H1 (cell line): ENCODE results near the gene SSTR1. TPM values are rescaled to one million over a fixed set of nuclear protein-coding genes. Genes with fewer than 3 reads are reported as not detected.

Experiments
- CTCF ChIA-PET: fragments of 300-600 bp; sonication (Branson Sonifier 250); formaldehyde crosslinking; loops from one replicate; lab custom pipeline; 2021; ENCODE audit not compliant: partially characterized antibody; lab: Charles Lee
- POLR2A ChIA-PET: fragments of 300-600 bp; sonication (Branson Sonifier 250); formaldehyde crosslinking; loops from one replicate; lab custom pipeline; 2021; ENCODE audit warnings: inconsistent platforms; ENCODE audit not compliant: partially characterized antibody; lab: Charles Lee
- DNase-seq, 2 experiments: peaks; one replicate each; pipeline versions ENCODE4 v3.0.0 to v3.0.0-alpha.2; 2010 to 2022; ENCODE audit warnings: low spot score in 2 of 2, low read depth in 1 of 2, mixed read lengths in 1 of 2
- FAIRE-seq: peaks from 2 replicates; lab custom pipeline; 2011; peaks lifted over from hg19 to GRCh38; lab: Jason Lieb, UNC
- H2AFZ ChIP-seq: 2 replicates; pipeline ENCODE4 v1.8.1; 2012; ENCODE audit warnings: low read length, inconsistent platforms
- H2AK5ac ChIP-seq: 2 replicates; pipeline ENCODE4 v1.6.1; 2013; ENCODE audit warnings: low read depth, low read length
- H2BK120ac ChIP-seq: replicated peaks from 2 replicates; pipeline ENCODE3; 2013; ENCODE audit warnings: low read depth, low read length, inconsistent platforms
- H2BK12ac ChIP-seq: 2 replicates; pipeline ENCODE4 v1.6.1; 2013; ENCODE audit warnings: low read depth, low read length
- H2BK15ac ChIP-seq: 2 replicates; pipeline ENCODE4 v1.6.1; 2013; ENCODE audit warnings: low read length
- H2BK20ac ChIP-seq: 2 replicates; pipeline ENCODE4 v1.6.1; 2013; ENCODE audit warnings: low read length
- H2BK5ac ChIP-seq: 2 replicates; pipeline ENCODE4 v1.6.1; 2013; ENCODE audit warnings: low read depth, low read length
- H3K14ac ChIP-seq: 2 replicates; pipeline ENCODE4 v1.6.1; 2013; ENCODE audit warnings: inconsistent platforms; ENCODE audit not compliant: insufficient read length
- H3K18ac ChIP-seq: 2 replicates; pipeline ENCODE4 v1.6.1; 2013; ENCODE audit warnings: low read length; ENCODE audit errors: extremely low read depth
- H3K23ac ChIP-seq: 2 replicates; pipeline ENCODE4 v1.6.1; 2013; ENCODE audit warnings: inconsistent platforms; ENCODE audit not compliant: insufficient read length
- H3K23me2 ChIP-seq: 2 replicates; pipeline ENCODE4 v1.6.1; 2013; ENCODE audit warnings: low read depth, low read length
- H3K27ac ChIP-seq: 2 replicates; pipeline ENCODE4 v1.6.1; 2011; ENCODE audit warnings: low read depth, low read length, inconsistent platforms
- H3K27me3 ChIP-seq, 4 experiments: replicated peaks in 1 of 4; 1 replicate in 1 of 4; 2 replicates in 3 of 4; pipeline versions ENCODE4 v1.6.1 to v1.8.1; 2011 to 2013; ENCODE audit warnings: low read length in 3 of 4, mild to moderate bottlenecking in 3 of 4, inconsistent platforms in 2 of 4, mixed read lengths in 2 of 4, moderate library complexity in 1 of 4; ENCODE audit not compliant: control insufficient read depth in 3 of 4, insufficient read depth in 3 of 4; ENCODE audit errors: extremely low read depth in 1 of 4
- H3K36me3 ChIP-seq, 4 experiments: 2 replicates each; pipeline versions ENCODE4 v1.6.1 to v1.8.1; 2011 to 2013; ENCODE audit warnings: mild to moderate bottlenecking in 4 of 4, low read length in 3 of 4, moderate library complexity in 2 of 4, control low read depth in 1 of 4, inconsistent platforms in 1 of 4; ENCODE audit not compliant: insufficient read depth in 4 of 4, control insufficient read depth in 2 of 4
- H3K4ac ChIP-seq: replicated peaks from 2 replicates; pipeline ENCODE3; 2013; ENCODE audit warnings: low read length, low read depth, mixed read lengths, inconsistent platforms; ENCODE audit not compliant: insufficient read length
- H3K4me1 ChIP-seq, 4 experiments: replicated peaks in 1 of 4; 1 replicate in 1 of 4; 2 replicates in 3 of 4; pipeline versions ENCODE4 v1.6.1 to v1.8.1; 2011 to 2013; ENCODE audit warnings: low read length in 3 of 4, inconsistent platforms in 2 of 4, mixed read lengths in 1 of 4; ENCODE audit not compliant: insufficient read depth in 4 of 4, control insufficient read depth in 3 of 4
- H3K4me2 ChIP-seq, 2 experiments: 2 replicates each; pipeline versions ENCODE4 v1.6.1 to v1.8.1; 2011 to 2013; ENCODE audit warnings: low read depth in 2 of 2, low read length in 2 of 2, control low read depth in 1 of 2, inconsistent platforms in 1 of 2, mild to moderate bottlenecking in 1 of 2; ENCODE audit not compliant: insufficient read depth in 1 of 2
- H3K4me3 ChIP-seq, 4 experiments: fragments of 200-600, 300-600 bp in 1 of 4; sonication (generic), shearing (Covaris generic), sonication (Bioruptor Twin) in 1 of 4; 2 replicates each; pipeline versions ENCODE4 v1.5.1 to v1.8.1; 2011 to 2016; ENCODE audit warnings: low read length in 4 of 4, low read depth in 3 of 4, control low read depth in 2 of 4, inconsistent platforms in 2 of 4, mild to moderate bottlenecking in 2 of 4, mixed read lengths in 1 of 4, moderate library complexity in 1 of 4; ENCODE audit not compliant: insufficient read depth in 2 of 4; ENCODE audit errors: extremely low read depth in 1 of 4
- H3K56ac ChIP-seq: replicated peaks from 2 replicates; pipeline ENCODE3; 2013; ENCODE audit warnings: low read depth, mild to moderate bottlenecking, mixed read lengths, low read length, inconsistent platforms; ENCODE audit not compliant: insufficient read length
- H3K79me1 ChIP-seq: 2 replicates; pipeline ENCODE4 v1.6.1; 2013; ENCODE audit warnings: low read depth, low read length, control low read depth
- H3K79me2 ChIP-seq, 2 experiments: 2 replicates each; pipeline versions ENCODE4 v1.6.1 to v1.8.1; 2012 to 2013; ENCODE audit warnings: low read length in 2 of 2, mild to moderate bottlenecking in 2 of 2, inconsistent platforms in 1 of 2; ENCODE audit not compliant: insufficient read depth in 2 of 2, control insufficient read depth in 1 of 2
- H3K9ac ChIP-seq, 4 experiments: replicated peaks in 1 of 4; 1 replicate in 1 of 4; 2 replicates in 3 of 4; pipeline versions ENCODE4 v1.6.1 to v1.8.1; 2011 to 2013; ENCODE audit warnings: low read depth in 3 of 4, low read length in 3 of 4, control low read depth in 2 of 4, mild to moderate bottlenecking in 2 of 4, moderate library complexity in 2 of 4, inconsistent platforms in 1 of 4; ENCODE audit errors: extremely low read depth in 1 of 4
- H3K9me3 ChIP-seq, 2 experiments: 2 replicates each; pipeline versions ENCODE4 v1.6.1 to v1.8.1; 2012 to 2013; ENCODE audit warnings: mild to moderate bottlenecking in 2 of 2, moderate library complexity in 2 of 2, control low read depth in 1 of 2, inconsistent platforms in 1 of 2, low read depth in 1 of 2, low read length in 1 of 2, mixed read lengths in 1 of 2; ENCODE audit not compliant: insufficient read depth in 2 of 2
- H4K20me1 ChIP-seq, 2 experiments: replicated peaks in 1 of 2; 2 replicates each; pipeline versions ENCODE3 to v1.8.1; 2011 to 2013; ENCODE audit warnings: inconsistent platforms in 2 of 2, low read length in 2 of 2, mild to moderate bottlenecking in 1 of 2; ENCODE audit not compliant: insufficient read depth in 2 of 2, control insufficient read depth in 1 of 2
- H4K5ac ChIP-seq: 2 replicates; pipeline ENCODE4 v1.6.1; 2013; ENCODE audit warnings: low read length, low read depth, mixed read lengths, inconsistent platforms; ENCODE audit not compliant: insufficient read length
- H4K8ac ChIP-seq: 2 replicates; pipeline ENCODE4 v1.8.0; 2013; ENCODE audit warnings: mild to moderate bottlenecking, moderate library complexity, low read length, inconsistent platforms; ENCODE audit not compliant: insufficient read depth; ENCODE audit errors: extremely low read depth
- H4K91ac ChIP-seq: replicated peaks from 2 replicates; pipeline ENCODE3; 2013; ENCODE audit warnings: low read length, mixed read lengths, inconsistent platforms; ENCODE audit not compliant: insufficient read length
- EGR1 ChIP-seq: IDR thresholded peaks from 2 replicates; pipeline ENCODE4 v1.6.1; 2011; ENCODE audit warnings: low read depth, low read length, borderline replicate concordance
- KDM5A ChIP-seq: fragments of 200-600 bp; IDR thresholded peaks from 2 replicates; pipeline ENCODE4 v1.7.1; 2012; ENCODE audit warnings: mild to moderate bottlenecking, low read length, inconsistent platforms, mixed read lengths
- POLR2A ChIP-seq, 2 experiments: IDR thresholded peaks; 1 replicate in 1 of 2; 2 replicates in 1 of 2; pipeline ENCODE4 v1.6.1; 2011; ENCODE audit warnings: low read depth in 2 of 2, low read length in 2 of 2, mild to moderate bottlenecking in 2 of 2; ENCODE audit errors: control extremely low read depth in 1 of 2
- POLR2AphosphoS5 ChIP-seq: IDR thresholded peaks from 2 replicates; pipeline ENCODE4 v1.6.1; 2011; ENCODE audit warnings: low read depth, low read length
- RAD21 ChIP-seq, 2 experiments: IDR thresholded peaks in 1 of 2; conservative IDR thresholded peaks in 1 of 2; 2 replicates each; pipeline ENCODE4 v1.6.1; 2011; ENCODE audit warnings: low read depth in 2 of 2, low read length in 2 of 2, improper control_type of control experiment in 1 of 2, inconsistent platforms in 1 of 2, mild to moderate bottlenecking in 1 of 2, moderate library complexity in 1 of 2
- TAF7 ChIP-seq: optimal IDR thresholded peaks from 2 replicates; pipeline ENCODE3; 2011; ENCODE audit warnings: low read depth, mild to moderate bottlenecking, inconsistent platforms, low read length, moderate library complexity, borderline replicate concordance
- YY1 ChIP-seq: IDR thresholded peaks from 2 replicates; pipeline ENCODE4 v1.6.1; 2011; ENCODE audit warnings: low read depth, mild to moderate bottlenecking, low read length
- ZNF274 ChIP-seq: IDR thresholded peaks from 2 replicates; pipeline ENCODE4 v1.7.0; 2012; ENCODE audit warnings: low read length, borderline replicate concordance; ENCODE audit errors: extremely low read depth
- WGBS, 2 experiments: shearing (Covaris generic) in 1 of 2; methylation state at CpG; one replicate each; pipeline versions ENCODE4 v1.1.6 to v1.1.7; 2013 to 2015; ENCODE audit warnings: low lambda C conversion rate in 2 of 2, mixed read lengths in 2 of 2, inconsistent platforms in 1 of 2, low coverage in 1 of 2, missing lambda C conversion rate in 1 of 2; ENCODE audit not compliant: insufficient replicate concordance in 2 of 2, insufficient coverage in 1 of 2, insufficient read length in 1 of 2; ENCODE audit errors: extremely low coverage in 1 of 2, missing lambda C conversion rate in 1 of 2; 5-methylcytosine and 5-hydroxymethylcytosine counted together
- polyA plus RNA-seq, 7 experiments: library from polyadenylated mRNA; depleted of rRNA in 3 of 7; stranded (reverse) in 5 of 7; unstranded in 2 of 7; fragments of >200 nt in 5 of 7; fragments of 200-250 nt in 2 of 7; gene quantifications; 1 replicate in 5 of 7; 2 replicates in 1 of 7; 4 replicates in 1 of 7; pipeline versions ENCODE4 v1.2.1 to v1.2.3, GENCODE V29; 2011 to 2013; ENCODE audit warnings: missing spikeins in 2 of 7, mixed read lengths in 2 of 7
- total RNA-seq: library from RNA; stranded (reverse); fragmentation: NEBNext Ultra II Directional; extraction: Animal tissue kit (Norgen Biotek cat#: 25700); gene quantifications from 2 replicates; pipeline ENCODE4 v1.2.1, GENCODE V29; 2021
- TF ChIP-seq, protein P1 (sequence below): IDR thresholded peaks from 2 replicates; pipeline ENCODE4 v1.6.1; 2012; ENCODE audit warnings: low read length, inconsistent platforms

Gene SSTR1
- total and polyA plus RNA-seq, 2 of the 8 experiments (the other 6 are each of a cell fraction or from before 2014, with no cell fraction given) = 0.82 to 0.93 TPM

DNA sequence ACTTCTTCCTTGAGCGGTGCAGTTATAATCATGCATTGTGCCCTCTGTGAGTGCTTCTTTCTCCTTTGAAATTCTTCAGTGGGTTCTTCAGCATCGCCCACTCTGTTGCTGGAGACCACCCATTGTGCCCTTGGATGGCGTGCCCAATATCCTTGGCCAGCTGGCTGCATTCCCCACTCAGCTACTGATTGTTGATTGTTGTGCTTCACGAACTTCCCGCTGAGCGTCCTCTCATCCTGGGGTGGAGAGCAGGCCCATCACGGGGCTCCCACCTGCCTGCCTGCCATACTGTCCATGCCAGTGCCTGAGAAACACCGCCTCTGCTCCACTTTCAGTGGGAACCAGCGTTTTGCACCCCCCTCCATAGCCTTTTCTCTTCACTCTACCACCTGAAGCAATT, 8.6 kb upstream of the SSTR1 start:
- peak overlapping the region; percentile 25 to 30; a peak in 2 of 4 replicates for H3K4me2 ChIP-seq

More for the DNA sequence above, 8.6 kb upstream of the SSTR1 start:
- DNase-seq (no peak), FAIRE-seq (no peak)
- no peak overlapping the region for H3K9ac ChIP-seq
- H3K14ac ChIP-seq = no peak overlapping the region
- H3K79me1 ChIP-seq = no peaks in the 10 kb centered on the region
- POLR2A ChIA-PET = interaction anchor here (0.6 to 7.6 kb wide), 22 partner anchors 9 to 779 kb away, joined by 3 to 130 read pairs (median 6); partner anchors contain the start of gene SSTR1
- no peak overlapping the region for H2BK20ac ChIP-seq
- no peaks in the 10 kb centered on the region for H3K9me3 ChIP-seq
- peaks cover 2% of the 10 kb centered on the region; the same call in 1 of the 2 replicates for H3K23me2 ChIP-seq
- H2BK12ac ChIP-seq = no peak overlapping the region
- no peak overlapping the region for H3K56ac ChIP-seq
- no peak overlapping the region for H4K5ac ChIP-seq
- no peak overlapping the region for H4K91ac ChIP-seq
- no peak overlapping the region; the same call in 1 of the 2 replicates for H4K8ac ChIP-seq
- peaks cover 0 to 18% (median 5%) of the 10 kb centered on the region in 4 experiments; a peak in 5 of 7 replicates for H3K4me1 ChIP-seq
- no peak overlapping the region for H3K4ac ChIP-seq
- no peak overlapping the region for H2BK15ac ChIP-seq
- peaks cover 18 to 59% (median 44%) of the 10 kb centered on the region in 4 experiments for H3K36me3 ChIP-seq
- no peak overlapping the region for H2BK120ac ChIP-seq
- no peak overlapping the region for H2AK5ac ChIP-seq
- 0 out of 2 replicates have a peak overlapping the region, but pooled peaks have one; percentile 5 for H3K27ac ChIP-seq
- 0 out of 8 replicates have a peak overlapping the region, but pooled peaks of 1 of the 4 experiments have one; percentile 51 for H3K4me3 ChIP-seq
- no peak overlapping the region for H2AFZ ChIP-seq
- peaks cover 5 to 10% of the 10 kb centered on the region in 2 experiments for H4K20me1 ChIP-seq
- TF ChIP-seq POLR2AphosphoS5 (peak; percentile 92), EGR1 (0 out of 2 replicates have a peak, but pooled peaks have one; percentile 14), POLR2A (IDR thresholded peaks at IDR 0.05; ENCODE audit: control extremely low read depth in 1 of 2, low read depth in 2 of 2, low read length in 2 of 2) (peak in 1 of 2 experiments; percentile 68; a peak in 2 of 3 replicates), ZNF274 (no peak), RAD21 (IDR thresholded peaks at IDR 0.05 in 1 of 2, conservative IDR thresholded peaks at IDR 0.05 in 1 of 2; ENCODE audit: low read depth in 2 of 2, low read length in 2 of 2) (no peak), KDM5A (no peak), TAF7 (peak; percentile 32), YY1 (no peak)
- TF ChIP-seq, protein P1, sequence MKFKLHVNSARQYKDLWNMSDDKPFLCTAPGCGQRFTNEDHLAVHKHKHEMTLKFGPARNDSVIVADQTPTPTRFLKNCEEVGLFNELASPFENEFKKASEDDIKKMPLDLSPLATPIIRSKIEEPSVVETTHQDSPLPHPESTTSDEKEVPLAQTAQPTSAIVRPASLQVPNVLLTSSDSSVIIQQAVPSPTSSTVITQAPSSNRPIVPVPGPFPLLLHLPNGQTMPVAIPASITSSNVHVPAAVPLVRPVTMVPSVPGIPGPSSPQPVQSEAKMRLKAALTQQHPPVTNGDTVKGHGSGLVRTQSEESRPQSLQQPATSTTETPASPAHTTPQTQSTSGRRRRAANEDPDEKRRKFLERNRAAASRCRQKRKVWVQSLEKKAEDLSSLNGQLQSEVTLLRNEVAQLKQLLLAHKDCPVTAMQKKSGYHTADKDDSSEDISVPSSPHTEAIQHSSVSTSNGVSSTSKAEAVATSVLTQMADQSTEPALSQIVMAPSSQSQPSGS = no peak
- TF ChIP-seq, all 59 proteins: peak for 4
- Histone ChIP-seq H2BK5ac (no peak overlapping the region), H3K23ac (no peak overlapping the region), H3K79me2 (peaks cover 0 to 3% of the 10 kb centered on the region in 2 experiments; a peak in 2 of 4 replicates), H3K18ac (no peak overlapping the region), H3K27me3 (no peaks in the 10 kb centered on the region)
- CTCF ChIA-PET = interaction anchor here (0.7 to 2.8 kb wide), 5 partner anchors 9 to 296 kb away, joined by 3 to 9 read pairs (median 3); no protein-coding TSS in a partner anchor
- WGBS, 2 experiments = 74% methylated on average over 9 of the region's 9 CpGs; no CpG with 5 or more reads in 1 of the 2 experiments
